HFFc6 (cell line): ENCODE results near the gene CARMIL1. TPM values are rescaled to one million over a fixed set of nuclear protein-coding genes. Genes with fewer than 3 reads are reported as not detected.

Source experiments
- DNase-seq: peaks from one replicate; pipeline ENCODE4 v3.0.0-alpha.2; 2018
- H3K27ac Mint-ChIP-seq: 2 replicates; pipeline ENCODE4 v1.8.0; 2020; ENCODE audit warnings: mild to moderate bottlenecking, mixed read lengths
- H3K27me3 Mint-ChIP-seq: 2 replicates; pipeline ENCODE4 v1.8.0; 2021; ENCODE audit warnings: mild to moderate bottlenecking, moderate library complexity, mixed read lengths; ENCODE audit not compliant: insufficient read depth
- H3K36me3 Mint-ChIP-seq: 2 replicates; pipeline ENCODE4 v1.8.0; 2021; ENCODE audit warnings: low read depth, mixed read lengths
- H3K4me1 Mint-ChIP-seq: 2 replicates; pipeline ENCODE4 v1.8.0; 2020; ENCODE audit warnings: low read depth, mixed read lengths
- H3K4me3 Mint-ChIP-seq: 2 replicates; pipeline ENCODE4 v1.8.0; 2020; ENCODE audit warnings: mild to moderate bottlenecking, moderate library complexity, mixed read lengths
- H3K9me3 Mint-ChIP-seq: 2 replicates; pipeline ENCODE4 v1.8.0; 2020; ENCODE audit warnings: mild to moderate bottlenecking, mixed read lengths
- total RNA-seq, 6 experiments: library from RNA; stranded (reverse); fragmentation: NEBNext Ultra II Directional; extraction: Animal tissue kit (Norgen Biotek cat#: 25700); gene quantifications; 2 replicates in 1 of 6; 3 replicates in 5 of 6; pipeline ENCODE4 v1.2.3, GENCODE V29; 2021
- TF ChIP-seq, protein P1 (sequence below): fragments of 200-600 bp; sonication (generic); IDR thresholded peaks from 2 replicates; pipeline ENCODE4 v1.5.0; 2021; ENCODE audit warnings: antibody characterized with exemption, mild to moderate bottlenecking

CARMIL1 gene
- total RNA-seq, 6 experiments from 2014 or later = 12.2 to 15.6 (median 13.7) TPM

DNA sequence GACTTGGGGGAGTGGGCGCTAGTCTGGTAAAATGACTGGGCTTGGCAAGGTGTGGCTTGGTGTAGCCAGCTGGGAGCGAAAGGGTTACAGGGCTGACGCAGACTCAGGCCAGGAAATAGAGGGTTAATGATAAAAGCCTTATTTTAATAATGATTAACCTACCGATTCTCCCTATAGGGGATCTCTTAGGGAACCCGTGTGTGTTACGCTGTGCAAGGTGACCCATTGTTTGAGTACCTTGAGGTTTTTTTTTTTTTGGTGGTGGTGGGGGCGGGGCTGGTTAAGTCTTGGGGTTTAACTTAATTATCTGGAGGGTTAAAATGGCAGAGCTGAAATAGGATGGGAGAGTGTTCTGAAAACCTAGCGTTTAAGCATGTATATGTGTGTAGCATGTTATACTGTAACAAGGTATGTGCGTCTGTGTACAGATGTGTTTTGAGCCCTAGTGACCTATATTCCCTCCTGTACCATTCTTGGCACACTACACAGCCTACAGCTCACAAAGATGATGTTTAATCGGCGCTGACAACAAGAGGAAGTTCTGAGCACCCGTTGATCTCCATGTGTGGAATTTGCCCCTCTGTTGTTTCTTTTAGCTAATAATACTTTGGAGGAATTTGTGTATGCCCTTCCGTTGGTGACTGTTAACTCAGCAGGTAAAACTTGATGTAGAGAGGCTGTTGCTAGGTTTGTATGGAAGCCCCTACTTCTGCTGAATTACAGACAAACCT lies 1.3 kb downstream of the CARMIL1 start:
- TF ChIP-seq, protein P1, sequence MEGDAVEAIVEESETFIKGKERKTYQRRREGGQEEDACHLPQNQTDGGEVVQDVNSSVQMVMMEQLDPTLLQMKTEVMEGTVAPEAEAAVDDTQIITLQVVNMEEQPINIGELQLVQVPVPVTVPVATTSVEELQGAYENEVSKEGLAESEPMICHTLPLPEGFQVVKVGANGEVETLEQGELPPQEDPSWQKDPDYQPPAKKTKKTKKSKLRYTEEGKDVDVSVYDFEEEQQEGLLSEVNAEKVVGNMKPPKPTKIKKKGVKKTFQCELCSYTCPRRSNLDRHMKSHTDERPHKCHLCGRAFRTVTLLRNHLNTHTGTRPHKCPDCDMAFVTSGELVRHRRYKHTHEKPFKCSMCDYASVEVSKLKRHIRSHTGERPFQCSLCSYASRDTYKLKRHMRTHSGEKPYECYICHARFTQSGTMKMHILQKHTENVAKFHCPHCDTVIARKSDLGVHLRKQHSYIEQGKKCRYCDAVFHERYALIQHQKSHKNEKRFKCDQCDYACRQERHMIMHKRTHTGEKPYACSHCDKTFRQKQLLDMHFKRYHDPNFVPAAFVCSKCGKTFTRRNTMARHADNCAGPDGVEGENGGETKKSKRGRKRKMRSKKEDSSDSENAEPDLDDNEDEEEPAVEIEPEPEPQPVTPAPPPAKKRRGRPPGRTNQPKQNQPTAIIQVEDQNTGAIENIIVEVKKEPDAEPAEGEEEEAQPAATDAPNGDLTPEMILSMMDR = no peak
- Mint-ChIP-seq H3K36me3 (no peaks in the 10 kb centered on the region; the same call in 1 of the 2 replicates), H3K4me1 (peaks cover 43% of the 10 kb centered on the region), H3K4me3 (peak overlapping the region; percentile 94), H3K9me3 (no peaks in the 10 kb centered on the region), H3K27ac (peak overlapping the region; percentile 12), H3K27me3 (no peaks in the 10 kb centered on the region; the same call in none of the 2 replicates)
- no peak for DNase-seq

DNA sequence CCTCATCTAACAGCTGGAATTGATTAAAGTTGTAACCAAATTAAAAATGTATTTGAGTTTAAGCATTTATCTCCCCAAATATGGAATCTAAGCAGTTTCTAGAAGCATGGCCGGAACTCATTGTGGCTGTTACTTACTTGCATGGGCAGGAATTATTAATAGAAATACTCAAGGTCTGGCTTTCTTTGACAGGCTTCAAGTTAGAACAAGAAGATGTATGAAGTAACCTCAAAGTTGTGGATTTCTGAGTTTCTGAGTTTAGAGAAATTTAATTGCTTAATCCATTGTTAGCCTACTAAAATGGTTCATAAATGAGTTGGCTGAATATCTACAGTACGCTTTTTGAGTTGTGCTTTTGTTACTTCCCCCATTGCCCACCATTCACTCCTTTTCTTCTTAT lies 7.7 kb downstream of the CARMIL1 start:
- Mint-ChIP-seq H3K9me3 (no peaks in the 10 kb centered on the region), H3K4me1 (peaks cover 8% of the 10 kb centered on the region)
- TF ChIP-seq, protein P1 = no peak

DNA sequence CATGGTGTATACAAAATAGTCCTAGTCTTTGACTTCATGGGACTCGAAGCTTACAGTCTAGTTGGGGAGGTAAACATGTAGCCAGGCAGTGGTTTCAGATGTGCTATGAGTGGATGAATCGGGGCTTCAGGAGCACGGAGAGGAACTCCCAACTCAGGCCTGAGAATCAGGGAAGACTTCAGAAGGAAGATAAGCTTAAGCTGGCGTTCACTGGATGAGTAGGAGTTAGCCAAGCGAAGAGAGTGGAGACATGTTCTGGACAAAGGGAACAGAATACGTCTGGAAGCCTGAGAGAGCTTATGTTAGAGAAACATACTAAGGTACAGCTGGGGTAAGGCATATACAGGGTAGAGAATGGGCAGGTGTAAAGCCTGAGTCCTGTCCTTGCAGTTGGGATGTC lies 8.8 kb downstream of the CARMIL1 start:
- Mint-ChIP-seq H3K36me3 (no peaks in the 10 kb centered on the region; the same call in 1 of the 2 replicates), H3K4me1 (peaks cover 8% of the 10 kb centered on the region), H3K9me3 (no peaks in the 10 kb centered on the region), H3K27ac (no peak overlapping the region), H3K27me3 (no peaks in the 10 kb centered on the region), H3K4me3 (no peak overlapping the region)
- TF ChIP-seq, protein P1 = no peak
- DNase-seq = no peak

More for the DNA sequence above, 7.7 kb downstream of the CARMIL1 start:
- DNase-seq = no peak
- Mint-ChIP-seq H3K36me3 (no peaks in the 10 kb centered on the region; the same call in 1 of the 2 replicates), H3K4me3 (no peak overlapping the region), H3K27me3 (no peaks in the 10 kb centered on the region), H3K27ac (no peak overlapping the region)

DNA sequence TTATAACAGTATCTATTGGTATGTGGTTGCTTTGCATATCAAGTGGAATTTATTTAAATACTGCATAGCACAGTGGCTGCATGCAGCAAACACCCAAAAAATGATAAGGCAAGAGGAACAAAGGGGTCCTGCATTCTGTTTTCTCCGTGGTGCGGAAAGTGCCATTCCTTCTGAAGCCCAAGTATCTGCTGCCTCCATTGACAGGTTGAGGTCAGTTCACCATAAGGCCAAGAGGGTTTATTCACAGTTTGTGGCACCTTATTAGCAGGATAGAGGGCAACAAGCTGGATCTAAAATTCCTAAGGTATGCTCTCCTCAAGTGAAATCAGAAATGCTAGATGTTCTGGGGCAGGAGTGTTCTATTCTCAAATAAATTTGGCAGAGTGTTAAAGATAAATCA lies 9.3 kb downstream of the CARMIL1 start:
- TF ChIP-seq, protein P1 = no peak
- no peaks in the 10 kb centered on the region; the same call in 1 of the 2 replicates for H3K36me3 Mint-ChIP-seq
- no peak overlapping the region for H3K27ac Mint-ChIP-seq
- H3K4me3 Mint-ChIP-seq = no peak overlapping the region
- H3K9me3 Mint-ChIP-seq = no peaks in the 10 kb centered on the region
- DNase-seq = no peak
- no peaks in the 10 kb centered on the region for H3K27me3 Mint-ChIP-seq
- H3K4me1 Mint-ChIP-seq = peaks cover 8% of the 10 kb centered on the region

DNA sequence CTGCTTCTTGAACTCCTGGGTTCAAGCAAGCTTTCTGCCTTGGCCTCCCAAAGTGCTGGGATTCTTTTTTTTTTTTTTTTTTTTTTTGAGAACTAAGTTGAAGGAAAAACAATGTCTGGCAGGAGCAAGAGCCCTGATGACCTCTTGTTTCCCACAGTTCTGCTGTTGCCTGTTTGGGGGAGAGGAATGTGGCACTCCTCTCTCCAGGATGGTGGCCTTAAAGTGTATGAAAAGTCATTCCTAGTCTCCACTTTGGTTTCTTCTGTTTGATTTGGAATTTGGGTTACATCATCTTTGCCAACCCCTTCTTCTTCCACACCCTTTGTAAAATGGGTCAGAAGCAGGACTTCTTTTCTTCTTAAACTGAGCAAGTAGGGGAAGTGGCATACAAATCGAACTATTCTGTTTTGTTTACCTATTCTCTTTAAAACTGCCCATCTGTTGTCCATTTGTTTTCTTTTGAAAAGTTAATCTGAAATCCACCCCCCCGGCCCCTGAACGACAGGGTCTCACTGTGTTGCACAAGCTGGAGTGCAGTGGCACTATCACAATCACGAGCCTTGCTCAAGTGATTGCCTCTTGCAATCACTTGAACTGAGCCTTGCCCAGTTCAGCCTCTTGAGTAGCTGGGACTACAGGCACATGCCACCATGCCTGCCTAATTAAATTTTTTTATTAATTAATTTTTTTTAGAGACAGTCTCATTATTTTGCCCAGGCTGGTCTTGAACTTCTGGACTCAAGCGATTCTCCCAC lies 11.3 kb downstream of the CARMIL1 start:
- H3K27me3 Mint-ChIP-seq = no peaks in the 10 kb centered on the region
- peaks cover 11% of the 10 kb centered on the region for H3K4me1 Mint-ChIP-seq
- no peaks in the 10 kb centered on the region for H3K36me3 Mint-ChIP-seq
- no peak overlapping the region for H3K27ac Mint-ChIP-seq
- no peak for DNase-seq
- no peak overlapping the region for H3K4me3 Mint-ChIP-seq
- TF ChIP-seq, protein P1 = no peak
- H3K9me3 Mint-ChIP-seq = no peaks in the 10 kb centered on the region
